ENCODE measurements around the gene C1QTNF8.
A peak's percentile ranks its signal among the peaks of the same experiment; 100 is the strongest.

The C1QTNF8 gene

DNA sequence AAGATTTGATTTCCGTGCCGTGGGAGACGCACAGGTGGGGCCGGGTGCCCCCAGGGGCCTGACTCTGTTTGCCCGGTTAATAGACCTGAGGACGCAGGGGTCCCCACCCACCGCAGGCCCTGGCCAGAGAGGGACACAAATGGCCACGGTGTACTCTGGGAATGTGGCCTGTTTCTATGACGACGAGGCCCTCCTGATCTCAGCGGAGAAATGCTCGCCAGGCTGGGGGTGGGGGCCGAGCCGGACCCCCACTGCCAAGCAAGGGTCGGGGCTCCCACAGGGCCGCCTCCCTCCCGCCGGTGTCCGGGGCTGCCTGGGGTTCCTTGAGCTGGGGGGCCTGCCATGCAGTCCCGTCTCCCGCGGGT, 24.5 kb upstream of the C1QTNF8 start:
- TF ChIP-seq EP300 (IDR thresholded peaks at IDR 0.05; ENCODE audit: borderline replicate concordance) (no peak), CEBPB (IDR thresholded peaks at IDR 0.05) (no peak), NFIC (IDR thresholded peaks at IDR 0.05) (no peak), TCF12 (IDR thresholded peaks at IDR 0.05; ENCODE audit: low read depth) (no peak), FOXM1 (IDR thresholded peaks at IDR 0.05; ENCODE audit: borderline replicate concordance, low read depth) (no peak), CREB1 (IDR thresholded peaks at IDR 0.05; ENCODE audit: low read depth) (no peak), TAF1 (IDR thresholded peaks at IDR 0.05; ENCODE audit: low read depth) (no peak), ZBTB7A (IDR thresholded peaks at IDR 0.05; ENCODE audit: low read depth) (no peak), TEAD4 (IDR thresholded peaks at IDR 0.05) (no peak), EGR1 (IDR thresholded peaks at IDR 0.05) (no peak), RAD21 (IDR thresholded peaks at IDR 0.05; ENCODE audit: low read depth) (no peak), YY1 (IDR thresholded peaks at IDR 0.05; ENCODE audit: low read depth) (no peak)
- TF ChIP-seq, protein P1, sequence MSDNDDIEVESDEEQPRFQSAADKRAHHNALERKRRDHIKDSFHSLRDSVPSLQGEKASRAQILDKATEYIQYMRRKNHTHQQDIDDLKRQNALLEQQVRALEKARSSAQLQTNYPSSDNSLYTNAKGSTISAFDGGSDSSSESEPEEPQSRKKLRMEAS (IDR thresholded peaks at IDR 0.05) = no peak
- TF ChIP-seq, protein P2, sequence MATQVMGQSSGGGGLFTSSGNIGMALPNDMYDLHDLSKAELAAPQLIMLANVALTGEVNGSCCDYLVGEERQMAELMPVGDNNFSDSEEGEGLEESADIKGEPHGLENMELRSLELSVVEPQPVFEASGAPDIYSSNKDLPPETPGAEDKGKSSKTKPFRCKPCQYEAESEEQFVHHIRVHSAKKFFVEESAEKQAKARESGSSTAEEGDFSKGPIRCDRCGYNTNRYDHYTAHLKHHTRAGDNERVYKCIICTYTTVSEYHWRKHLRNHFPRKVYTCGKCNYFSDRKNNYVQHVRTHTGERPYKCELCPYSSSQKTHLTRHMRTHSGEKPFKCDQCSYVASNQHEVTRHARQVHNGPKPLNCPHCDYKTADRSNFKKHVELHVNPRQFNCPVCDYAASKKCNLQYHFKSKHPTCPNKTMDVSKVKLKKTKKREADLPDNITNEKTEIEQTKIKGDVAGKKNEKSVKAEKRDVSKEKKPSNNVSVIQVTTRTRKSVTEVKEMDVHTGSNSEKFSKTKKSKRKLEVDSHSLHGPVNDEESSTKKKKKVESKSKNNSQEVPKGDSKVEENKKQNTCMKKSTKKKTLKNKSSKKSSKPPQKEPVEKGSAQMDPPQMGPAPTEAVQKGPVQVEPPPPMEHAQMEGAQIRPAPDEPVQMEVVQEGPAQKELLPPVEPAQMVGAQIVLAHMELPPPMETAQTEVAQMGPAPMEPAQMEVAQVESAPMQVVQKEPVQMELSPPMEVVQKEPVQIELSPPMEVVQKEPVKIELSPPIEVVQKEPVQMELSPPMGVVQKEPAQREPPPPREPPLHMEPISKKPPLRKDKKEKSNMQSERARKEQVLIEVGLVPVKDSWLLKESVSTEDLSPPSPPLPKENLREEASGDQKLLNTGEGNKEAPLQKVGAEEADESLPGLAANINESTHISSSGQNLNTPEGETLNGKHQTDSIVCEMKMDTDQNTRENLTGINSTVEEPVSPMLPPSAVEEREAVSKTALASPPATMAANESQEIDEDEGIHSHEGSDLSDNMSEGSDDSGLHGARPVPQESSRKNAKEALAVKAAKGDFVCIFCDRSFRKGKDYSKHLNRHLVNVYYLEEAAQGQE (IDR thresholded peaks at IDR 0.05; ENCODE audit: low read depth) = no peak
- TF ChIP-seq, protein P3, sequence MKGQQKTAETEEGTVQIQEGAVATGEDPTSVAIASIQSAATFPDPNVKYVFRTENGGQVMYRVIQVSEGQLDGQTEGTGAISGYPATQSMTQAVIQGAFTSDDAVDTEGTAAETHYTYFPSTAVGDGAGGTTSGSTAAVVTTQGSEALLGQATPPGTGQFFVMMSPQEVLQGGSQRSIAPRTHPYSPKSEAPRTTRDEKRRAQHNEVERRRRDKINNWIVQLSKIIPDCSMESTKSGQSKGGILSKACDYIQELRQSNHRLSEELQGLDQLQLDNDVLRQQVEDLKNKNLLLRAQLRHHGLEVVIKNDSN (IDR thresholded peaks at IDR 0.05) = no peak

DNA sequence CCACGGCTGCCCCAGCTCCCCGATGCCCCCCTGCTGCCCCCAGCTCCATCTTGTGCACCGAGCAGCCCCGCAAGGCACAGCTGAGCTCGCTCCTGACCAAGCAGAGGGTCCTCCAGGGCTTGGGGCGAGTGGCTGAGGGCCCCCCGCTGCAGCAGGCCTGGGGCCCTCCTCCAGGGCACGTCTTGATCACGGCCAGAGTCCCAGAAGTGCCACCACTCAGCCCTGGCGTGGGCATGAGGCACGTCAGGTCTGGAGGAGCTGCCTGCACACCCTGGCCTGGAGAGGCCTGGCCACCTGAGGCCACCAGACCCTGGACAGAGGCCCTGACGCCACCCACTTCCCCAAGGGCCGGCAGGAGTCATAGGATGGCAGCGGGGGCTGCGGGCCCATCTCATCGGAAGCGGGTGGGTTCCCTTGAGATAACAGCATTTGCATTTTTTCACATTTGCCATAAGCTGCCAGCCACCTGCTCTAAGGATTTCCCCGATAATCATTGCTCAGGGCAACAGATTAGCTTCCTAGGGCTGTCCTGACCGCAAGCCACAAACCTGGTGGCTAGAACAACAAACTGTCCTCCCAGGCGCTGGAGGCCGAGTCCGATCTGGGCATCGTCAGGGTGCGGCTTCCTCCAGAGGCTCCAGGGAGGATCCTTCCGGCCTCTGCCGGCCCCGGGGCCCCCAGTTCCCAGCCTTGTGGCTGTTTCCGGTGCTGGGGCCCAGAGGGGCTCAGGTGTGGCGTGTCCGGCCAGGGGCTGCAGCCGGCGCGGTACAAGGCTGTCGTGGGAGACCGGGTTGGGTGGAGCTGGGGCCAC, 23.9 kb upstream of the C1QTNF8 start:
- TF ChIP-seq, protein P1 (IDR thresholded peaks at IDR 0.05) = no peak
- TF ChIP-seq, protein P2 (IDR thresholded peaks at IDR 0.05; ENCODE audit: low read depth) = peak; percentile 28; the same call in 1 of the 2 replicates
- no peak for TF ChIP-seq NFIC (IDR thresholded peaks at IDR 0.05)

DNA sequence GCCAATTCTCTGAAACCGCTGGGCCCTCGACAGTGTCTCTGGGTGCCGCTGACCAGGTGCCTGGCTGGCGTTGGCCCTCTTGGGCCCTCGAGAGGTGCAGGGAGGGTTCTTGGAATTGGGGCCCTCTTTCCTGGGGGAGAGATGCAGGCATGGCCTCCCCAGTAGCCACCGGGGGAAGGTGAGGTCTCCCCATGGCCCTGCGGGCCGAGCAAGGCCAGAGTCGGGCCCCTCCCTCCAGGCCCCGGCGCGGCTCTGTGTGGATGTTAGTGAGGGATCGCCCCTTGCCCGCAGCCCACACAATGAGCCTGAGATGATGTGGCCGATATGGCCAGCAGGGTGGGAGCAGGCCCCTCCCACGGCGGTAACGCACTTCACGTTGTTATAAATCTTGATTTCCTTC, 23.1 kb upstream of the C1QTNF8 start:
- TF ChIP-seq YY1 (IDR thresholded peaks at IDR 0.05; ENCODE audit: low read depth) = no peak

DNA sequence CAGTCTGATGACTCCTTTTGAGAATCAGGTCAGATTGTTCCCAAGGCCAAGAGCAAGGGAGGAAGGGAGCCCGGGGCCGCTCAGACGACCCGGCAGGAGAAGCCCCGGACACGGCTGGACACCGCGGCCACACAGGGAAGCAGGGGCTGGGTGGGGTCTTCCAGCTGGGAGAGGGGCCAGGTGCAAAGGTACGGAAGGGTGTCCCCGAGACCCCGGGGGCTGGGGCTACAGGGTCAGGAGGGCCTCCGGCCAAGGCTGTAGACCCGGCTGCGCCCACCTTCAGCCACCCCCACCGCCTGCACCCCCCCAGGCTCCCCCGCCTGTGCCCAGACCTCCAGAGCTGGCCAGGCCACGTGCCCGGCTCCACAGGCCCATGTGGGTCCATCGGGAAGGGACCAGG, 21.9 kb upstream of the C1QTNF8 start:
- no peak for TF ChIP-seq RAD21 (IDR thresholded peaks at IDR 0.05; ENCODE audit: low read depth)
- no peak for TF ChIP-seq TAF1 (IDR thresholded peaks at IDR 0.05; ENCODE audit: low read depth)
- TF ChIP-seq EP300 (IDR thresholded peaks at IDR 0.05; ENCODE audit: borderline replicate concordance) = no peak
- no peak for TF ChIP-seq YY1 (IDR thresholded peaks at IDR 0.05; ENCODE audit: low read depth)
- TF ChIP-seq, protein P2 (IDR thresholded peaks at IDR 0.05; ENCODE audit: low read depth) = no peak
- TF ChIP-seq CREB1 (IDR thresholded peaks at IDR 0.05; ENCODE audit: low read depth) = no peak
- TF ChIP-seq TCF12 (IDR thresholded peaks at IDR 0.05; ENCODE audit: low read depth) = no peak
- TF ChIP-seq CEBPB (IDR thresholded peaks at IDR 0.05) = no peak
- TF ChIP-seq, protein P1 (IDR thresholded peaks at IDR 0.05) = no peak
- TF ChIP-seq FOXM1 (IDR thresholded peaks at IDR 0.05; ENCODE audit: borderline replicate concordance, low read depth) = no peak
- TF ChIP-seq EGR1 (IDR thresholded peaks at IDR 0.05) = no peak

Measured in Ishikawa (cell line).